Measurements from ENCODE around the gene DRD4.
"Not testable (repeated sequence)": the region's sequence is repeated elsewhere in the genome, so short reads cannot be mapped to it uniquely, and the experiment has no call there.

The DRD4 gene

DNA sequence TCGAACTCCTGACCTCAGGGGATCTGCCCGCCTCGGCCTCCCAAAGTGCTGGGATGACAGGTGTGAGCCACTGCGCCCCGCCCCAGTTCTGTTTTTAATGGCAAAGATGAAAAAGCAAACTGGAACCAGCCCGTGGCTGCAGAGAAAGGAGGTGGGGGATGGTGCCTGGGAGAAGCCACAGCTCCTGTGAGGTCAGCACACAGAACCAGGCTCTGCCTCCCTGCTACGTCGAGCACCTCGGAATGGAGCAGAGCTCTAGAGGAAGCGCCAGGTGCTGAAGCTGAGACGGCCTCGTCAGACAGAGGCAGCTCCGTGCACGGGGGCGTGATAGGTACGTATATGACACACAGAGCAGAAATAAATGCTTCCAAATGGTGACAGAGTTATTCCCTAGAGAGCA, 8.5 kb downstream of the DRD4 start:
- Histone ChIP-seq H3K36me3 (ENCODE audit: control insufficient read depth, low read length) (no peaks in the 10 kb centered on the region), H3K4me2 (ENCODE audit: low read length) (no peak overlapping the region)

GRCh38 chr11:646214-646613, 9.1 kb downstream of the DRD4 start:
- H4K20me1 ChIP-seq (ENCODE audit: control insufficient read depth, insufficient read depth, low read depth, low read length): no peaks in the 10 kb centered on the region
- no peak overlapping the region for H3K27ac ChIP-seq (ENCODE audit: low read depth, low read length)
- H3K9me3 ChIP-seq (ENCODE audit: control insufficient read depth, insufficient read depth, low read length): no peaks in the 10 kb centered on the region
- H3K36me3 ChIP-seq (ENCODE audit: control insufficient read depth, low read length): no peaks in the 10 kb centered on the region
- H3K79me2 ChIP-seq (ENCODE audit: control insufficient read depth, low read length): no peaks in the 10 kb centered on the region
- no peaks in the 10 kb centered on the region for H3K9me2 ChIP-seq (replicated peaks; ENCODE audit: control insufficient read depth, low read length)
- no peaks in the 10 kb centered on the region for H3K4me1 ChIP-seq (ENCODE audit: control insufficient read depth, low read length)
- no peak overlapping the region for H3K4me3 ChIP-seq (ENCODE audit: low read length)
- no peak overlapping the region for H3K4me2 ChIP-seq (ENCODE audit: low read length)
- no peaks in the 10 kb centered on the region for H3F3A ChIP-seq (ENCODE audit: control insufficient read depth, insufficient read depth)
- no peaks in the 10 kb centered on the region for H3K27me3 ChIP-seq (ENCODE audit: control insufficient read depth, low read length)
- TF ChIP-seq EZH2phosphoT487 (IDR thresholded peaks at IDR 0.05; ENCODE audit: borderline replicate concordance, low read length): no peak
- no peak for TF ChIP-seq CTCF (IDR thresholded peaks at IDR 0.05; ENCODE audit: low read depth, low read length, poor library complexity, severe bottlenecking)

More for the DNA sequence above, 8.5 kb downstream of the DRD4 start:
- no peaks in the 10 kb centered on the region for H3K79me2 ChIP-seq (ENCODE audit: control insufficient read depth, low read length)
- no peak overlapping the region for H3K4me3 ChIP-seq (ENCODE audit: low read length)
- H3K27me3 ChIP-seq (ENCODE audit: control insufficient read depth, low read length): no peaks in the 10 kb centered on the region
- H3F3A ChIP-seq (ENCODE audit: control insufficient read depth, insufficient read depth): no peaks in the 10 kb centered on the region
- H4K20me1 ChIP-seq (ENCODE audit: control insufficient read depth, insufficient read depth, low read depth, low read length): no peaks in the 10 kb centered on the region
- no peaks in the 10 kb centered on the region for H3K4me1 ChIP-seq (ENCODE audit: control insufficient read depth, low read length)
- no peak for TF ChIP-seq CTCF (IDR thresholded peaks at IDR 0.05; ENCODE audit: low read depth, low read length, poor library complexity, severe bottlenecking)
- no peak for TF ChIP-seq EZH2phosphoT487 (IDR thresholded peaks at IDR 0.05; ENCODE audit: borderline replicate concordance, low read length)
- no peak overlapping the region for H3K27ac ChIP-seq (ENCODE audit: low read depth, low read length)
- H3K9me3 ChIP-seq (ENCODE audit: control insufficient read depth, insufficient read depth, low read length): no peaks in the 10 kb centered on the region
- no peaks in the 10 kb centered on the region for H3K9me2 ChIP-seq (replicated peaks; ENCODE audit: control insufficient read depth, low read length)

DNA sequence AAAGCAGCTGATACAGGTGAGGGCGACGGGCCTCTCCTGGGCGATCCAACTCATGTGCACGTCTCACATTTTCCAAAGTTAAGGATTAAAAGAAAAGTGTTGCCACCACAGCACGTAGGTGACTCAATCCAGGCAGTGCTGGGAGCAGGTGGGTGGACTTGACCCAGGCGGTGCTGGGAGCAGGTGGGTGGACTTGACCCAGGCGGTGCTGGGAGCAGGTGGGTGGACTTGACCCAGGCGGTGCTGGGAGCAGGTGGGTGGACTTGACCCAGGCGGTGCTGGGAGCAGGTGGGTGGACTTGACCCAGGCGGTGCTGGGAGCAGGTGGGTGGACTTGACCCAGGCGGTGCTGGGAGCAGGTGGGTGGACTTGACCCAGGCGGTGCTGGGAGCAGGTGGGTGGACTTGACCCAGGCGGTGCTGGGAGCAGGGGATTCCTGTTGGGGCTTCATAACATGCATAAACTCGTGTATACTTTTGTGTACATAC, 10.6 kb downstream of the DRD4 start:
- not testable (repeated sequence) for H3K9me2 ChIP-seq (replicated peaks; ENCODE audit: control insufficient read depth, low read length); H3K79me2 ChIP-seq (ENCODE audit: control insufficient read depth, low read length); H4K20me1 ChIP-seq (ENCODE audit: control insufficient read depth, insufficient read depth, low read depth, low read length); H3K27me3 ChIP-seq (ENCODE audit: control insufficient read depth, low read length); H3K4me1 ChIP-seq (ENCODE audit: control insufficient read depth, low read length); H3K36me3 ChIP-seq (ENCODE audit: control insufficient read depth, low read length); H3F3A ChIP-seq (ENCODE audit: control insufficient read depth, insufficient read depth); H3K4me3 ChIP-seq (ENCODE audit: low read length); H3K4me2 ChIP-seq (ENCODE audit: low read length); H3K9me3 ChIP-seq (ENCODE audit: control insufficient read depth, insufficient read depth, low read length); H3K27ac ChIP-seq (ENCODE audit: low read depth, low read length)

GRCh38 chr11:650482-650881, 13.4 kb downstream of the DRD4 start:
- Histone ChIP-seq H3K9me2 (replicated peaks; ENCODE audit: control insufficient read depth, low read length) (no peaks in the 10 kb centered on the region), H3K4me3 (ENCODE audit: low read length) (no peak overlapping the region), H3K4me1 (ENCODE audit: control insufficient read depth, low read length) (no peaks in the 10 kb centered on the region), H3K27ac (ENCODE audit: low read depth, low read length) (no peak overlapping the region), H3K79me2 (ENCODE audit: control insufficient read depth, low read length) (no peaks in the 10 kb centered on the region), H4K20me1 (ENCODE audit: control insufficient read depth, insufficient read depth, low read depth, low read length) (no peaks in the 10 kb centered on the region), H3F3A (ENCODE audit: control insufficient read depth, insufficient read depth) (no peaks in the 10 kb centered on the region), H3K9me3 (ENCODE audit: control insufficient read depth, insufficient read depth, low read length) (no peaks in the 10 kb centered on the region), H3K4me2 (ENCODE audit: low read length) (no peak overlapping the region), H3K27me3 (ENCODE audit: control insufficient read depth, low read length) (no peaks in the 10 kb centered on the region), H3K36me3 (ENCODE audit: control insufficient read depth, low read length) (no peaks in the 10 kb centered on the region)
- TF ChIP-seq CTCF (IDR thresholded peaks at IDR 0.05; ENCODE audit: low read depth, low read length, poor library complexity, severe bottlenecking) (no peak), EZH2phosphoT487 (IDR thresholded peaks at IDR 0.05; ENCODE audit: borderline replicate concordance, low read length) (no peak)

DNA sequence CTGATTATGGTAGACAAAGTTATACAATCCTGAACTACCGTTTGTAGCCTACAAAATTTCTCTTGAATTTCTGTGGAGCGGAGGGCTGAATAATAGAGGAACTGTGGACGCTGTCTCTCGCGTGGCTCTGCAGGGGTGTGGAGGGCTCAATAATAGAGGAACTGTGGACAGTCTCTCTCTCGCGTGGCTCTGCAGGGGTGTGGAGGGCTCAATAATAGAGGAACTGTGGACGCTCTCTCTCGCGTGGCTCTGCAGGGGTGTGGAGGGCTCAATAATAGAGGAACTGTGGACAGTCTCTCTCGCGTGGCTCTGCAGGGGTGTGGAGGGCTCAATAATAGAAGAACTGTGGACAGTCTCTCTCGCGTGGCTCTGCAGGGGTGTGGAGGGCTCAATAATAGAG, 16.1 kb downstream of the DRD4 start:
- H3K4me3 ChIP-seq (ENCODE audit: low read length); H3K4me2 ChIP-seq (ENCODE audit: low read length); H3K27me3 ChIP-seq (ENCODE audit: control insufficient read depth, low read length); H3K9me2 ChIP-seq (replicated peaks; ENCODE audit: control insufficient read depth, low read length); H3F3A ChIP-seq (ENCODE audit: control insufficient read depth, insufficient read depth); H4K20me1 ChIP-seq (ENCODE audit: control insufficient read depth, insufficient read depth, low read depth, low read length); H3K27ac ChIP-seq (ENCODE audit: low read depth, low read length); H3K36me3 ChIP-seq (ENCODE audit: control insufficient read depth, low read length); H3K9me3 ChIP-seq (ENCODE audit: control insufficient read depth, insufficient read depth, low read length); H3K4me1 ChIP-seq (ENCODE audit: control insufficient read depth, low read length); H3K79me2 ChIP-seq (ENCODE audit: control insufficient read depth, low read length): not testable (repeated sequence)
